Activated CD8-positive, alpha-beta T cell treated with anti-CD3 and anti-CD28 coated beads, Interleukin-2, amount 10 ng/mL, durations not matched to agents 7 days and 5 days (primary cell): ENCODE data around the gene CYRIA. TPM values are rescaled to one million over a fixed set of nuclear protein-coding genes. Genes with fewer than 3 reads are reported as not detected.

ENCODE experiments used
- ATAC-seq: fragments of 150-1000 bp; cut with Tn5 transposase; one replicate; pipeline ENCODE4 v1.10.0; 2021; ENCODE audit warnings: moderate library complexity
- CTCF ChIA-PET: fragments of 350-600 bp; sonication (Branson Sonifier 250); formaldehyde crosslinking; loops from one replicate; lab custom pipeline; 2021; ENCODE audit warnings: antibody characterized with exemption; lab: Charles Lee
- POLR2A ChIA-PET: fragments of 350-600 bp; sonication (Branson Sonifier 250); formaldehyde crosslinking; loops from one replicate; lab custom pipeline; 2021; ENCODE audit warnings: antibody characterized with exemption; lab: Charles Lee
- DNase-seq: peaks from one replicate; pipeline ENCODE4 v3.0.0-alpha.2; 2020
- H3K27ac Mint-ChIP-seq: one replicate; pipeline ENCODE4 v1.8.0; 2021; ENCODE audit warnings: mild to moderate bottlenecking, mixed read lengths
- H3K27me3 Mint-ChIP-seq: one replicate; pipeline ENCODE4 v1.8.0; 2021; ENCODE audit warnings: low read depth, mixed read lengths
- H3K36me3 Mint-ChIP-seq: one replicate; pipeline ENCODE4 v1.8.0; 2021; ENCODE audit warnings: low read depth, mixed read lengths
- H3K4me1 Mint-ChIP-seq: one replicate; pipeline ENCODE4 v1.8.0; 2021; ENCODE audit warnings: low read depth, mixed read lengths
- H3K4me3 Mint-ChIP-seq: one replicate; pipeline ENCODE4 v1.8.0; 2021; ENCODE audit warnings: mild to moderate bottlenecking, mixed read lengths
- H3K9me3 Mint-ChIP-seq: one replicate; pipeline ENCODE4 v1.8.0; 2022; ENCODE audit warnings: mixed read lengths; ENCODE audit not compliant: insufficient read depth
- total RNA-seq, 2 experiments: library from RNA; stranded (reverse); gene quantifications; one replicate each; pipeline ENCODE4 v1.2.3, GENCODE V29; 2021

The CYRIA gene
- total RNA-seq, 2 experiments from 2014 or later, result 0.78 to 0.84 TPM

DNA sequence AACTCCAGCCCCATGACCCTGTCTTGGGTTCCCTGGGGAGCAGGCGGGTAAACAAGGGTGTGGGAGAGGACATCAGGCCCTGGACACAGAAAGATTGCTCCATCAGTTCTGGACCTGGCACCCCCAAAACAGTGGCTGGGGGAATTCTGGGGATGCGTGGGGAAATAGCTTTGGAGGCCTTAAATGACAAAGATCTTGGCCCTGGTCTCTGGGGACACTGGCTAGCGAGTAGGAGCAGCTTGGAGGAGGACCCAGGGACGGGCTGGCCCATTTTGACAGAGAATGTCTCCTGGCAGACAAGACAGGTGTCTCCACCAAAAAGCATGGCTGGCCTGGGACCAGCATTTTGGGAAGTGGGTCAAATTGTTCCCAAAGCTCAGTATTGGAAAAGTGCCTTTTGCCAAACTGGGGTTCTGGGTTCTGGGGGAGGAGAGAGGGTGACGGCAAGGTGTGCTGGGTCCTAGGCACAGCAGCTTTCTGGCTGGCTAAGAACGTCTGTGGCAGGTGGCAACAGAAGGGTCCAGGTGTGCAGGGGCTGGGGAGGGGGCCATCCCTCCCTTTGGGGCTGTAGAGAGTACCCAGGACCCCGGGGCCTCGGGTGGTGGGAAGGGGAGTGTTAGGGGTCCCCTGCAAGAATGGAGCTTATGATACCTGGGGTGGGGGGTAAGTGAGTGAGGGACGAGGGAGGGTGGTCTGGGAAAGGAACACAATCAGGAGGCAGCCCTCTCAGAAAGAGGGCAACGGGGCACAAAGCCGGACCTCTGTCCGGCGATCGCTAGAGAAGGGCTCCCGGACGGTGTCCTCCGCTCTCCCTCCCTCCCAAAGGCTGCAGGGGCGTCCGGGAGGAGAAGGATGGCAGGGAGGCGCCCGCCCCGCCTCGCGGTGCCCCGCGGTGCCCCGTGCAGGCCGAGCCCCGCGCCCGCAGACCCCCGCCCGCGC lies 556 bp downstream of the CYRIA start:
- ATAC-seq (peak; percentile 4), DNase-seq (no peak)
- Mint-ChIP-seq H3K9me3 (no peaks in the 10 kb centered on the region), H3K36me3 (no peaks in the 10 kb centered on the region), H3K4me1 (peaks cover 15% of the 10 kb centered on the region), H3K4me3 (peak overlapping the region; percentile 60), H3K27ac (no peak overlapping the region), H3K27me3 (peaks cover 37% of the 10 kb centered on the region)
- ChIA-PET POLR2A (interaction anchor here (1.0 kb wide), 1 partner anchor 10 kb away, joined by 5 read pairs; no protein-coding TSS in a partner anchor), CTCF (no interaction called here)

DNA sequence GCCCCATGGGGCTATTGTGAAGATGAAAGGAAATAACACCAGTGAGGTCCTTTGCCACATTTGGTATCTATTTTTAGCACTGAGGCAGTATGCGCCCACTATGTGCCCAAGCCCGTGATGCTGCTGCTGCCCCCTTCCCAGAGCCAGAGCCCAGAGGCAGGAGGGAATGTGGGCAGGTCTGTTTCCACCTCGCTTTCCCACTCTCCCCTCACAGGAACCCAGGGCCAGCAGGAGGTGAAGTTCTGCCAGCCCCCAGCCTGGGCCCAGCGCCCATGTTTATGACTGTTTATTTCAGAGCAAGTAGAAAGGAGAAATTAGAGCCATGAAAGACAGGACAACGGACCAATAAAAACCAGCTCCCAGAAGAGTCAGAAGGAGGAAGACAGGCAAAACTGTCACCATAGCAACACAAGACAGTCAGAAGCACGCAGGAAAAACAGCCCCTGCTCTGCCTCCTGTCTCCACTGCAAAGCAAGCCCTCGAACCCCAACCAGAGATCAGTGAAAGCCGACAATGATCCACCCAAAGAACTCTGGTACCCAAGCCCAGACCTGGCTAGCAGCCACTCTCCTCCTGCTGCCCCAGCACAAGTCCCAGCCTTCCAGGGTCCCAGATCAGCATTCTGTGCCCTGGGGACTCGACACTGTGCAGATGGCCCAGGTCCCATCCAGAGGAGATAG lies 1.4 kb downstream of the CYRIA start:
- no peak overlapping the region for H3K27ac Mint-ChIP-seq
- CTCF ChIA-PET, result no interaction called here

DNA sequence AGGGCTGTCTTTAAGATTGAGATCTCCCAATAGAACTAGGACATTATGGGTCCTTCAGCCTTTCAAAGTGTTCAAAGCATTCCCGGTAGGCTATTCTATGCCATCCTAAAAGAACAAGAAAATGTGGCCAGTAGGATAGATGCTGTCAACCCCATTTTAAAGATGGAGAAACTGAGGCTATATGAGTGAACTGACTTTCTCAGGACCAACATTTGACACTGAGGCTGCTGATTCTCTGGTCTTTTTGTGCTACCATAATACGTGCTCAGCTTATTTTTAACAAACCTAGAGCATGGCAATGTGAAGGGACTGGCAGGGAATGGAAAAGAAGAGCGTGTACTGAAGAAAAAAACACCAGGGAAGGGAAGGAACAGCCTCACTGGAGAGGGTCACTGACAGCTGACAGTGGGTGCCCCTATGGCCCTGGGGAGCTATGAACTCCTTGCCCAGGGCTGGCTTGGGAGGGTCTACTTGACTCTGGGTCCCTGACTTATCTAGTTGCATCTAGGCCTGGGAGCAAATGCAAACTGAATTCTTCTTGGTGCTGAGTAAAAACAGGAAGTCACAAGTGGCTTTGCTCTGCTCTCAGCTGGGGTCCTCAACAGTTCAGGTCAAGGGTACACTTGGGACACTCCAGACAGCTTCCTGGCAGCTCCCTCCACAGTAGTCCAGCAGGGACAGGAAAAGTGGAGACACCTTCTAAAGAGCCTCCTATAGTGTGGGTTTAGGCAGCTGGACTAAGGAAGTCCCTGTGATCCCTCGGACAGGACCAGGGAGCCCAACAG lies 2.3 kb downstream of the CYRIA start:
- ChIA-PET CTCF (no interaction called here), POLR2A (interaction anchor here (1.0 kb wide), 1 partner anchor 8 kb away, joined by 3 read pairs; no protein-coding TSS in a partner anchor)
- Mint-ChIP-seq H3K27ac (no peak overlapping the region), H3K4me3 (no peak overlapping the region), H3K36me3 (no peaks in the 10 kb centered on the region), H3K4me1 (peaks cover 15% of the 10 kb centered on the region), H3K9me3 (no peaks in the 10 kb centered on the region), H3K27me3 (peaks cover 37% of the 10 kb centered on the region)
- ATAC-seq, result no peak
- DNase-seq, result no peak

More for the DNA sequence above, 1.4 kb downstream of the CYRIA start:
- H3K4me1 Mint-ChIP-seq, result peaks cover 15% of the 10 kb centered on the region
- H3K36me3 Mint-ChIP-seq, result no peaks in the 10 kb centered on the region
- peak overlapping the region; percentile 34 for H3K4me3 Mint-ChIP-seq
- peaks cover 37% of the 10 kb centered on the region for H3K27me3 Mint-ChIP-seq
- no peak for DNase-seq
- ATAC-seq, result no peak
- POLR2A ChIA-PET, result interaction anchor here (1.0 kb wide), 1 partner anchor 9 kb away, joined by 3 read pairs; no protein-coding TSS in a partner anchor
- H3K9me3 Mint-ChIP-seq, result no peaks in the 10 kb centered on the region

DNA sequence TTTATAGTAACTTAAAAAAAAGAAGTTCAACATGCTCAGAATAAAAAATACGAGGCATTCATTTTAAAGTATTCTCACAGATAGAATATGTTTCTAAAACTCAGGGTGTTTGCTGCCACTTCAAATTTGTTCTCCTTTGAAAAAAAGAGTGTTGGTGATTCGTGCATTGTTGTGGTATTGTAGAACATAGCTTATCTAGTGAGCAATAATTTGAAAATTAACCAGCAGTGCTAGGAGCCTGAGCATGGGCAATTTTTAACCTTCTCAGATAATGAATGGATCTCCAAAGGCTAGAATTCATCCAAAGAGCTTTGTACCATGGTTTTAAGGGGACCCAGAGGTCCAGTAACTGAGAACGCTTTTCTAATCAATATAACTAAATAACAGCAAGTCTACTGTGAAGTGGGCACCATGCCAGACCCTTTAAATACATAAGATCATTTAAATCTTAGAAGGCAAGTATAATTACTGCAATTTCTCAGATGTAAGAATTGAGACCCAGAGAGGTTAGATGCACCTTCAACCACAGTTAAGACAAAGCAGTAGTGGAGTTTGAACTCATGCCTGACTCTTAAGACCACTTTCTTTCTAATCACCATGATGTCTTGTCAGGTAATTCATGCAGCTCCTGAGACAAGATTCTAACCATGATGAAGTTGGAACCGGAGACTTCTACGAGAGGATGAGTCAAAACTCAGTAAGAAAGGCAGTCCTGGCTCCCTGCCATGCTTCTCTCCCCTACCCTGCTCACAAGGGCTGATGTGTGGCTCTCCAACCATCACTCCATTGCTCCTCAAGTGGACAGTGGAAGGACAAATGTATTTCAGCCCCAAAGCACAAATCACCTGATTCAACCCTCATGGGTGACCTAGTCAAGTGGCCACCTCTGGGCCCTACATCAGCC lies 3.4 kb downstream of the CYRIA start:
- ChIA-PET POLR2A (no interaction called here), CTCF (no interaction called here)
- Mint-ChIP-seq H3K27me3 (peaks cover 33% of the 10 kb centered on the region), H3K9me3 (no peaks in the 10 kb centered on the region), H3K27ac (no peak overlapping the region), H3K4me1 (peaks cover 15% of the 10 kb centered on the region), H3K36me3 (no peaks in the 10 kb centered on the region), H3K4me3 (no peak overlapping the region)
- no peak for ATAC-seq
- DNase-seq, result no peak

DNA sequence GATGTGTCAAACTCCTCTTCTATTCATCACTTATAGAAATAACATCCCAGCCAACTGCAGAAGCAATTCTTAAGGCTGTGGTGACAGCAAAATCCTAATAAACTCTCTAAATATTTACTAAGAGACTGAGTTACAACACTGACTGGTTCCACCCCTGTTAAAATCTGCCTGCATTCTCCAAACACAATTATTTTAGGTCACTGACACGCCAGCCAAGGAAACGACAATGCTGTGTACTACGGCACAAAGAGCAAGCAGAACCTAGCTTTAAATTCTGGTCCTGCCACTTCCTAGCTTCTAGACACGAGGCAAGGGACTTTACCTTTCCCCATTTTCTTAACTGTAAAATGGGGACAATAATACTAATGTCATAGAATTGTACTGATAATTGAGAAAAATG lies 4.1 kb downstream of the CYRIA start:
- CTCF ChIA-PET, result no interaction called here
- POLR2A ChIA-PET, result no interaction called here
- no peak overlapping the region for H3K27ac Mint-ChIP-seq
- no peaks in the 10 kb centered on the region for H3K36me3 Mint-ChIP-seq
- no peaks in the 10 kb centered on the region for H3K9me3 Mint-ChIP-seq
- H3K4me3 Mint-ChIP-seq, result no peak overlapping the region
- DNase-seq, result no peak
- peaks cover 30% of the 10 kb centered on the region for H3K27me3 Mint-ChIP-seq
- H3K4me1 Mint-ChIP-seq, result peaks cover 15% of the 10 kb centered on the region
- ATAC-seq, result no peak

- no peaks in the 10 kb centered on the region for H3K36me3 Mint-ChIP-seq
- H3K4me1 Mint-ChIP-seq, result peaks cover 11% of the 10 kb centered on the region
- peaks cover 24% of the 10 kb centered on the region for H3K27me3 Mint-ChIP-seq
- DNase-seq, result no peak
- ChIA-PET POLR2A (no interaction called here), CTCF (no interaction called here)
- no peak overlapping the region for H3K27ac Mint-ChIP-seq
- H3K9me3 Mint-ChIP-seq, result no peaks in the 10 kb centered on the region
- no peak for ATAC-seq
- no peak overlapping the region for H3K4me3 Mint-ChIP-seq
Measured at GRCh38 chr2:16660556-16660955, 5.1 kb downstream of the CYRIA start.

DNA sequence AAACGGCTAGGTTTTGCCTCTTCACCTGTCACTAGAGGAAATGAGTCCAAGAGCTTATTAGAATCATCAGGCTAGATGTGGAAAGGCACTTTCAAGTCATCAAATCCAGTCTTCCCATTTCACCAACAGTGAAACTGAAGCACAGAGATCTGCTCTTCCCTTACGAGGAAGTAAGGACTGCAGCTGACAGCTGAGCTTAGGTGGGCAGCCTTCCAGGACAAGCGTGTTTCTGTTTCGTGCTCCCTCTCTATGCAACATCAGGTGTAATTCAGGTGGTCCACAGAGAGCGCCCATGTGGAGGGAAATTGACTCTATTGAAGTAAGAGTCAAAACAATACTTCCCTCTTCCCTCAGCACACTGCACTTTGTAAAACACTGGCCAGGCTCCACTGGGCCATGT lies 5.5 kb downstream of the CYRIA start:
- Mint-ChIP-seq H3K27me3 (peaks cover 21% of the 10 kb centered on the region), H3K4me3 (no peak overlapping the region), H3K9me3 (no peaks in the 10 kb centered on the region), H3K27ac (no peak overlapping the region), H3K36me3 (no peaks in the 10 kb centered on the region), H3K4me1 (peaks cover 9% of the 10 kb centered on the region)
- CTCF ChIA-PET, result no interaction called here
- POLR2A ChIA-PET, result no interaction called here
- no peak for DNase-seq
- ATAC-seq, result no peak

GRCh38 chr2:16658076-16658739 lies 7.4 kb downstream of the CYRIA start:
- Mint-ChIP-seq H3K4me1 (no peaks in the 10 kb centered on the region), H3K36me3 (no peaks in the 10 kb centered on the region), H3K27me3 (peaks cover 7% of the 10 kb centered on the region), H3K4me3 (no peak overlapping the region), H3K27ac (no peak overlapping the region), H3K9me3 (no peaks in the 10 kb centered on the region)
- ChIA-PET CTCF (interaction anchor here (1.1 kb wide), 1 partner anchor 49 kb away, joined by 4 read pairs; no protein-coding TSS in a partner anchor), POLR2A (no interaction called here)
- ATAC-seq (no peak), DNase-seq (no peak)

- H3K4me3 Mint-ChIP-seq, result no peak overlapping the region
- CTCF ChIA-PET, result no interaction called here
- no peak overlapping the region for H3K27ac Mint-ChIP-seq
- ATAC-seq (no peak), DNase-seq (no peak)
- peaks cover 4% of the 10 kb centered on the region for H3K27me3 Mint-ChIP-seq
- no peaks in the 10 kb centered on the region for H3K9me3 Mint-ChIP-seq
- POLR2A ChIA-PET, result no interaction called here
- no peaks in the 10 kb centered on the region for H3K4me1 Mint-ChIP-seq
- no peaks in the 10 kb centered on the region for H3K36me3 Mint-ChIP-seq
Measured at GRCh38 chr2:16657671-16658070, 8.0 kb downstream of the CYRIA start.

GRCh38 chr2:16656784-16657391 lies 8.7 kb downstream of the CYRIA start:
- DNase-seq (no peak), ATAC-seq (no peak)
- no peaks in the 10 kb centered on the region for H3K4me1 Mint-ChIP-seq
- ChIA-PET CTCF (no interaction called here), POLR2A (no interaction called here)
- peaks cover 4% of the 10 kb centered on the region for H3K27me3 Mint-ChIP-seq
- H3K4me3 Mint-ChIP-seq, result no peak overlapping the region
- no peaks in the 10 kb centered on the region for H3K9me3 Mint-ChIP-seq
- no peaks in the 10 kb centered on the region for H3K36me3 Mint-ChIP-seq
- H3K27ac Mint-ChIP-seq, result no peak overlapping the region
